H9 (cell line): ENCODE measurements around the gene KLF18. TPM values are rescaled to one million over a fixed set of nuclear protein-coding genes. Genes with fewer than 3 reads are reported as not detected.
A peak's percentile ranks its signal among the peaks of the same experiment; 100 is the strongest.

ENCODE experiments used
- DNase-seq: peaks from one replicate; pipeline ENCODE4 v3.0.0-alpha.2; 2017
- H2AFZ ChIP-seq: one replicate; pipeline ENCODE4 v1.6.1; 2013; ENCODE audit warnings: mild to moderate bottlenecking, low read length, control low read depth, moderate library complexity
- H2AK5ac ChIP-seq: 2 replicates; pipeline ENCODE4 v1.6.1; 2013; ENCODE audit warnings: low read length, control low read depth, mixed read lengths; ENCODE audit not compliant: insufficient read length
- H2BK120ac ChIP-seq: one replicate; pipeline ENCODE4 v1.6.1; 2013; ENCODE audit warnings: low read depth, mild to moderate bottlenecking, low read length, control low read depth, inconsistent platforms; ENCODE audit not compliant: poor library complexity, severe bottlenecking
- H2BK12ac ChIP-seq: 2 replicates; pipeline ENCODE4 v1.6.1; 2013; ENCODE audit warnings: low read length, control low read depth, mixed read lengths, low read depth; ENCODE audit not compliant: insufficient read length
- H2BK15ac ChIP-seq: 2 replicates; pipeline ENCODE4 v1.6.1; 2013; ENCODE audit warnings: low read depth, low read length, control low read depth
- H2BK20ac ChIP-seq: one replicate; pipeline ENCODE4 v1.6.1; 2013; ENCODE audit warnings: low read depth, mild to moderate bottlenecking, low read length, control low read depth, inconsistent platforms; ENCODE audit not compliant: poor library complexity, severe bottlenecking
- H2BK5ac ChIP-seq: 2 replicates; pipeline ENCODE4 v1.6.1; 2013; ENCODE audit warnings: low read length, control low read depth, mixed read lengths; ENCODE audit not compliant: insufficient read length
- H3K14ac ChIP-seq: 2 replicates; pipeline ENCODE4 v1.6.1; 2013; ENCODE audit warnings: low read length, control low read depth; ENCODE audit not compliant: insufficient read depth
- H3K18ac ChIP-seq: 2 replicates; pipeline ENCODE4 v1.6.1; 2013; ENCODE audit warnings: low read depth, mild to moderate bottlenecking, mixed read lengths, low read length, control low read depth; ENCODE audit not compliant: insufficient read length
- H3K23ac ChIP-seq: 2 replicates; pipeline ENCODE4 v1.6.1; 2013; ENCODE audit warnings: low read length, control low read depth, mixed read lengths, low read depth; ENCODE audit not compliant: insufficient read length
- H3K23me2 ChIP-seq: 2 replicates; pipeline ENCODE4 v1.6.1; 2013; ENCODE audit warnings: low read depth, mild to moderate bottlenecking, mixed read lengths, low read length, control low read depth; ENCODE audit not compliant: insufficient read length, poor library complexity, severe bottlenecking
- H3K27ac ChIP-seq: 2 replicates; pipeline ENCODE4 v1.5.1; 2013; ENCODE audit warnings: low read length, control low read depth, mixed read lengths, low read depth; ENCODE audit not compliant: insufficient read length
- H3K27me3 ChIP-seq: 2 replicates; pipeline ENCODE4 v1.6.1; 2013; ENCODE audit warnings: low read length, control low read depth, inconsistent platforms; ENCODE audit not compliant: insufficient read depth
- H3K4ac ChIP-seq: 2 replicates; pipeline ENCODE4 v1.6.1; 2013; ENCODE audit warnings: low read depth, mild to moderate bottlenecking, control low read depth, inconsistent platforms, low read length, moderate library complexity
- H3K4me1 ChIP-seq: 2 replicates; pipeline ENCODE4 v1.6.1; 2013; ENCODE audit warnings: low read length, control low read depth, inconsistent platforms; ENCODE audit not compliant: insufficient read depth
- H3K4me2 ChIP-seq: 2 replicates; pipeline ENCODE4 v1.6.1; 2013; ENCODE audit warnings: low read length, control low read depth, mixed read lengths; ENCODE audit not compliant: insufficient read length, insufficient read depth
- H3K56ac ChIP-seq: 2 replicates; pipeline ENCODE4 v1.6.1; 2013; ENCODE audit warnings: low read depth, mild to moderate bottlenecking, mixed read lengths, low read length, control low read depth; ENCODE audit not compliant: insufficient read length
- H3K79me1 ChIP-seq: 2 replicates; pipeline ENCODE4 v1.6.1; 2013; ENCODE audit warnings: low read depth, mild to moderate bottlenecking, moderate library complexity, low read length, control low read depth, inconsistent platforms; ENCODE audit not compliant: insufficient read depth, poor library complexity, severe bottlenecking
- H3K79me2 ChIP-seq: 2 replicates; pipeline ENCODE4 v1.6.1; 2013; ENCODE audit warnings: low read length, control low read depth, inconsistent platforms; ENCODE audit not compliant: insufficient read depth
- H3K9ac ChIP-seq: 2 replicates; pipeline ENCODE4 v1.6.1; 2013; ENCODE audit warnings: low read length, control low read depth, mixed read lengths; ENCODE audit not compliant: insufficient read length; ENCODE audit errors: extremely low read depth
- H3K9me3 ChIP-seq: one replicate; pipeline ENCODE4 v1.6.1; 2013; ENCODE audit warnings: low read depth, low read length, inconsistent platforms; ENCODE audit not compliant: control insufficient read depth
- H3T11ph ChIP-seq: one replicate; pipeline ENCODE4 v1.6.1; 2013; ENCODE audit warnings: mild to moderate bottlenecking, low read length, control low read depth, inconsistent platforms
- H4K20me1 ChIP-seq: one replicate; pipeline ENCODE4 v1.6.1; 2013; ENCODE audit not compliant: control insufficient read depth, insufficient read length, insufficient read depth
- H4K5ac ChIP-seq: 2 replicates; pipeline ENCODE4 v1.6.1; 2013; ENCODE audit warnings: low read depth, mild to moderate bottlenecking, mixed read lengths, low read length, control low read depth; ENCODE audit not compliant: insufficient read length
- H4K8ac ChIP-seq: replicated peaks from 2 replicates; pipeline ENCODE4 v1.6.1; 2013; ENCODE audit warnings: low read length, control low read depth, mixed read lengths, low read depth; ENCODE audit not compliant: insufficient read length
- H4K91ac ChIP-seq: 2 replicates; pipeline ENCODE4 v1.6.1; 2013; ENCODE audit warnings: low read depth, mild to moderate bottlenecking, moderate library complexity, mixed read lengths, low read length, control low read depth; ENCODE audit not compliant: insufficient read length
- H3K27ac Mint-ChIP-seq, 3 experiments: 2 replicates in 2 of 3; 3 replicates in 1 of 3; pipeline ENCODE4 v1.8.0; 2020 to 2021; ENCODE audit warnings: mixed read lengths in 3 of 3, mild to moderate bottlenecking in 1 of 3, moderate library complexity in 1 of 3
- H3K27me3 Mint-ChIP-seq: 2 replicates; pipeline ENCODE4 v1.8.0; 2021; ENCODE audit warnings: low read depth, mild to moderate bottlenecking, moderate library complexity, mixed read lengths
- H3K36me3 Mint-ChIP-seq, 3 experiments: 2 replicates in 2 of 3; 3 replicates in 1 of 3; pipeline ENCODE4 v1.8.0; 2020 to 2021; ENCODE audit warnings: low read depth in 3 of 3, mixed read lengths in 3 of 3; ENCODE audit not compliant: insufficient read depth in 1 of 3
- H3K4me1 Mint-ChIP-seq, 2 experiments: 2 replicates each; pipeline ENCODE4 v1.8.0; 2020; ENCODE audit warnings: mixed read lengths in 2 of 2
- H3K4me3 Mint-ChIP-seq, 2 experiments: 2 replicates in 1 of 2; 3 replicates in 1 of 2; pipeline ENCODE4 v1.8.0; 2020 to 2021; ENCODE audit warnings: mild to moderate bottlenecking in 2 of 2, mixed read lengths in 2 of 2, moderate library complexity in 1 of 2
- H3K9me3 Mint-ChIP-seq, 2 experiments: 2 replicates in 1 of 2; 3 replicates in 1 of 2; pipeline ENCODE4 v1.8.0; 2020; ENCODE audit warnings: mild to moderate bottlenecking in 2 of 2, mixed read lengths in 2 of 2, moderate library complexity in 1 of 2
- CTCF ChIP-seq: fragments of 200-600 bp; sonication (generic); conservative IDR thresholded peaks from 3 replicates; pipeline ENCODE4 v1.8.0; 2021; ENCODE audit warnings: antibody characterized with exemption, mild to moderate bottlenecking
- WGBS: extraction: QIAGEN DNeasy Blood & Tissue Kit; methylation state at CpG from one replicate; pipeline ENCODE4 v1.1.7; 2013; ENCODE audit warnings: missing lambda C conversion rate, low lambda C conversion rate, mixed read lengths; ENCODE audit not compliant: insufficient read length; ENCODE audit errors: extremely low coverage; 5-methylcytosine and 5-hydroxymethylcytosine counted together
- total RNA-seq: library from RNA; stranded (reverse); gene quantifications from 2 replicates; pipeline ENCODE4 v1.2.1, GENCODE V29; 2021

KLF18 gene
- total RNA-seq, 1 experiment from 2014 or later = 0.07 TPM

GRCh38 chr1:44090429-44091252, 50.8 kb downstream of the KLF18 start:
- Histone ChIP-seq H3T11ph (no peak overlapping the region), H3K14ac (no peak overlapping the region), H2AFZ (no peak overlapping the region), H4K8ac (no peak overlapping the region), H3K27me3 (no peaks in the 10 kb centered on the region), H2BK120ac (no peak overlapping the region), H2BK20ac (no peak overlapping the region), H3K27ac (no peak overlapping the region), H4K5ac (no peak overlapping the region), H2BK5ac (no peak overlapping the region), H2AK5ac (no peak overlapping the region), H3K9me3 (no peaks in the 10 kb centered on the region), H2BK15ac (no peak overlapping the region), H2BK12ac (no peak overlapping the region), H3K4me2 (no peak overlapping the region), H3K23ac (no peak overlapping the region), H3K18ac (no peak overlapping the region), H3K79me1 (no peaks in the 10 kb centered on the region), H3K23me2 (no peaks in the 10 kb centered on the region), H3K9ac (no peak overlapping the region), H3K4me1 (peaks cover 12% of the 10 kb centered on the region), H3K4ac (no peak overlapping the region), H4K20me1 (no peaks in the 10 kb centered on the region), H3K79me2 (no peaks in the 10 kb centered on the region), H3K56ac (no peak overlapping the region), H4K91ac (no peak overlapping the region)
- Mint-ChIP-seq H3K4me3 (no peak overlapping the region), H3K27ac (peak overlapping the region in 2 of 3 experiments; percentile 1 to 12; a peak in 2 of 7 replicates), H3K36me3 (no peaks in the 10 kb centered on the region; a peak in 1 of 7 replicates), H3K9me3 (peaks cover 0 to 2% of the 10 kb centered on the region in 2 experiments; a peak in 1 of 5 replicates), H3K27me3 (peaks cover 8% of the 10 kb centered on the region), H3K4me1 (peaks cover 25 to 32% of the 10 kb centered on the region in 2 experiments)
- no peak for TF ChIP-seq CTCF
- no CpG with 5 or more reads among the region's 10 CpGs for WGBS
- DNase-seq = no peak
